WTC11 (cell line): ENCODE measurements around the gene KIF2C.

ENCODE experiments used
- FOXK1 ChIP-seq: sonication (generic); formaldehyde crosslinking; IDR thresholded peaks from 2 replicates; pipeline ENCODE4 v1.8.0; 2022; ENCODE audit warnings: mild to moderate bottlenecking, moderate library complexity, missing genetic modification reagents
- HMGA2 ChIP-seq: fragments of 250-450 bp; sonication (Bioruptor Pico); IDR thresholded peaks from 2 replicates; pipeline ENCODE4 v1.4.0; 2021; ENCODE audit warnings: mild to moderate bottlenecking, moderate library complexity

DNA sequence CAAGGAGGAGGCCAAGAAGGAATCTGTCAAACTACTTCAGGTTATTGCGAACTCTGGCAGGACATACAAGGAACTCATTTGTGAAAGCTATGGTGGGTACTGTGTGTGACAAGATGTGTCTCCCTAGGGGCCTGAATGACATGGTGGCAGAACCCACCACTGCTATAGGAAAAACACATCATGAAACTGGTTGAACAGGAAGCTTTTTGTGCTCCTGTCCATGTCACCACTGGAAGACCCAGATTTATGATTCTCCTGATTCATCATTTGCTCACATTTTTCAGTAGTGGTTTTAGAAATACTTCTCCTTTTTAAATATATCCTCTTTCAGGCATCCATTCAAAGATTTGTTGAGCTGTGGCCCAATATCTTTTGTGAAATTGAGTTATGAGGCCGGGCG, 41.5 kb upstream of the KIF2C start:
- TF ChIP-seq HMGA2 (no peak), FOXK1 (CRISPR knock-in tag) (no peak)
